ENCODE results near the gene SFRP5.

GRCh38 chr10:97788552-97789442, 17.0 kb upstream of the SFRP5 start:
- TF ChIP-seq TCF12 (IDR thresholded peaks at IDR 0.05; ENCODE audit: low read depth) (no peak), YY1 (IDR thresholded peaks at IDR 0.05; ENCODE audit: low read depth) (no peak), USF1 (IDR thresholded peaks at IDR 0.05) (no peak)

Data from Ishikawa (cell line).